Measurements from ENCODE around the gene ACAA1.
"Not testable (repeated sequence)": the region's sequence is repeated elsewhere in the genome, so short reads cannot be mapped to it uniquely, and the experiment has no call there.

DNA sequence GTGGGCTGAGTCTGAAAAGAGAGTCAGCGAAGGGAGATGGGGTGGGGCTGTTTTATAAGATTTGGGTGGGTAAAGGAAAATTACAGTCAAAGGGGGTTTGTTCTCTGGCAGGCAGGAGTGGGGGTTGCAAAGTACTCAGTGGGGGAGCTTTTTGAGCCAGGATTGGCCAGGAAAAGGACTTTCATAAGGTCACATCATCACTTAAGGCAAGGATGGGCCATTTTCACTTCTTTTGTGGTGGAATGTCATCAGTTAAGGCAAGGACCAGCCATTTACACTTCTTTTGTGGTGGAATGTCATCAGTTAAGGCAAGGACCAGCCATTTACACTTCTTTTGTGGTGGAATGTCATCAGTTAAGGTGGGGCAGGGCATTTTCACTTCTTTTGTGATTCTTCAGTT lies 53.7 kb downstream of the ACAA1 start:
- TF ChIP-seq, protein P1, sequence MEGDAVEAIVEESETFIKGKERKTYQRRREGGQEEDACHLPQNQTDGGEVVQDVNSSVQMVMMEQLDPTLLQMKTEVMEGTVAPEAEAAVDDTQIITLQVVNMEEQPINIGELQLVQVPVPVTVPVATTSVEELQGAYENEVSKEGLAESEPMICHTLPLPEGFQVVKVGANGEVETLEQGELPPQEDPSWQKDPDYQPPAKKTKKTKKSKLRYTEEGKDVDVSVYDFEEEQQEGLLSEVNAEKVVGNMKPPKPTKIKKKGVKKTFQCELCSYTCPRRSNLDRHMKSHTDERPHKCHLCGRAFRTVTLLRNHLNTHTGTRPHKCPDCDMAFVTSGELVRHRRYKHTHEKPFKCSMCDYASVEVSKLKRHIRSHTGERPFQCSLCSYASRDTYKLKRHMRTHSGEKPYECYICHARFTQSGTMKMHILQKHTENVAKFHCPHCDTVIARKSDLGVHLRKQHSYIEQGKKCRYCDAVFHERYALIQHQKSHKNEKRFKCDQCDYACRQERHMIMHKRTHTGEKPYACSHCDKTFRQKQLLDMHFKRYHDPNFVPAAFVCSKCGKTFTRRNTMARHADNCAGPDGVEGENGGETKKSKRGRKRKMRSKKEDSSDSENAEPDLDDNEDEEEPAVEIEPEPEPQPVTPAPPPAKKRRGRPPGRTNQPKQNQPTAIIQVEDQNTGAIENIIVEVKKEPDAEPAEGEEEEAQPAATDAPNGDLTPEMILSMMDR (IDR thresholded peaks at IDR 0.05), result not testable (repeated sequence)
- not testable (repeated sequence) for TF ChIP-seq POLR2A (IDR thresholded peaks at IDR 0.05)
